ENCODE data around the gene PCCA.

Gene PCCA

DNA sequence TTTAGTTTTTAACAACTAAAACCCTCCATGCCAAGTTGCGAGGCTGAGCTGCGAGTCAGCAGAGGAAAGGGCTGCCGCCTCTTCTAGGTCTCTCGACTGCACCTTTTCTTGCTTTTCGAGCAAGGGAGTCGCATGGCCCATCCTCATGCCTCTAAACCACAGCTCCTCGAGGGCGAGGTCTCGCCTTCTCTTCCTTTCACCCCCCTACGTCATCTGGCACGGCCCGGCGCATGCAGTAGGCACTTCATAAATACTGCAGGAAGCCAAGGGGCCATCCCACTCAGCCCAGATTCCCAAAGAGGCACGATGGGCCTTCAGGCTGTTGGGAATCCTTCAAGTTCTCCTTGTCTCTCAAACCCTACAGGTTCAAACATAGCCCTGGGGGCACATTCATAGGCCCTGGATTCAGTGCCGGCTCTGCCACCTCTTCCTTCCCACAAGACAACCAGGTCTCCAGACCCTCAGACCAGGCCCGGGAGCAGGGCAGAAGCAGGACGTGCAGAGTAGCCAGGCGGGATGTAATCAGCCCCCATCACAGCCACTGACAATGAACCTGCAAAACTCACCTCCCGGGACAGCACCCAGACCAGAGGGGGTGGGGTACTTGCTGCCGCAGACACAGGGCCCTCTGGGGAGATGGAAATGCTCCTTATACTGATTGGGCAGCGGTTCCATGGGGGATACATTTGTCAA is 458.0 kb downstream of the PCCA start:
- Histone ChIP-seq H3K27ac (ENCODE audit: low read depth, low read length) (no peak overlapping the region), H3K79me2 (ENCODE audit: insufficient read depth, low read length) (no peaks in the 10 kb centered on the region), H4K20me1 (ENCODE audit: low read depth, low read length) (no peaks in the 10 kb centered on the region), H2AFZ (ENCODE audit: low read depth, low read length, severe bottlenecking) (no peak overlapping the region), H3K27me3 (ENCODE audit: low read length) (no peaks in the 10 kb centered on the region), H3K4me2 (ENCODE audit: low read depth, low read length, poor library complexity, severe bottlenecking) (no peak overlapping the region), H3K9ac (ENCODE audit: low read length) (no peak overlapping the region), H3K36me3 (ENCODE audit: low read length) (no peaks in the 10 kb centered on the region), H3K4me3 (ENCODE audit: insufficient read depth, low read length, poor library complexity, severe bottlenecking) (no peak overlapping the region), H3K9me3 (ENCODE audit: insufficient read depth, low read length) (no peaks in the 10 kb centered on the region), H3F3A (ENCODE audit: insufficient read depth) (no peaks in the 10 kb centered on the region), H3K9me2 (replicated peaks; ENCODE audit: insufficient read depth, low read length) (no peaks in the 10 kb centered on the region)
- TF ChIP-seq, protein P1, sequence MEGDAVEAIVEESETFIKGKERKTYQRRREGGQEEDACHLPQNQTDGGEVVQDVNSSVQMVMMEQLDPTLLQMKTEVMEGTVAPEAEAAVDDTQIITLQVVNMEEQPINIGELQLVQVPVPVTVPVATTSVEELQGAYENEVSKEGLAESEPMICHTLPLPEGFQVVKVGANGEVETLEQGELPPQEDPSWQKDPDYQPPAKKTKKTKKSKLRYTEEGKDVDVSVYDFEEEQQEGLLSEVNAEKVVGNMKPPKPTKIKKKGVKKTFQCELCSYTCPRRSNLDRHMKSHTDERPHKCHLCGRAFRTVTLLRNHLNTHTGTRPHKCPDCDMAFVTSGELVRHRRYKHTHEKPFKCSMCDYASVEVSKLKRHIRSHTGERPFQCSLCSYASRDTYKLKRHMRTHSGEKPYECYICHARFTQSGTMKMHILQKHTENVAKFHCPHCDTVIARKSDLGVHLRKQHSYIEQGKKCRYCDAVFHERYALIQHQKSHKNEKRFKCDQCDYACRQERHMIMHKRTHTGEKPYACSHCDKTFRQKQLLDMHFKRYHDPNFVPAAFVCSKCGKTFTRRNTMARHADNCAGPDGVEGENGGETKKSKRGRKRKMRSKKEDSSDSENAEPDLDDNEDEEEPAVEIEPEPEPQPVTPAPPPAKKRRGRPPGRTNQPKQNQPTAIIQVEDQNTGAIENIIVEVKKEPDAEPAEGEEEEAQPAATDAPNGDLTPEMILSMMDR (IDR thresholded peaks at IDR 0.05; ENCODE audit: insufficient read depth, low read length, poor library complexity, severe bottlenecking), result no peak
- no peak for TF ChIP-seq EZH2phosphoT487 (conservative IDR thresholded peaks at IDR 0.05; ENCODE audit: low read length)

DNA sequence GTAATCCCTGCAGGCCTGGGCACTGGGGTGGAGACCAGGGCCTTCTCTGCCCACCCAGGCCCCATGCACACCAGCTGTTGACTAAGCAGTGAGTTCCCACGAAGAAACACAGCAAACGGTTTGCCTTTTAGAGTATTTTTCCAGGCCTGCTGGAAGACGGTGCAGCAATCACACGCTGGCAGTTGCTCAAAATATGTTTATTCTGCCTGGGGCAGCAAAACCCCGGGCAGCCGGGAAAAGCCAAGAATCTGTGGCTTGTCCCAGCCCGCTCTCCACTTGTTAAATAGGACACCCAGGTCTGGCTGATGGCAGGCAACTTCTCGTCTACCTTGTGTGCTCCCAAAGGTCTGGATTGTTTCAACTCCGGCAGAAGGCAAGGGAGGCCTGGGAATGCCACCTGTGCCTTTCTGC is 458.9 kb downstream of the PCCA start:
- Histone ChIP-seq H3K9ac (ENCODE audit: low read length) (no peak overlapping the region), H3F3A (ENCODE audit: insufficient read depth) (no peaks in the 10 kb centered on the region), H3K27ac (ENCODE audit: low read depth, low read length) (no peak overlapping the region), H4K20me1 (ENCODE audit: low read depth, low read length) (no peaks in the 10 kb centered on the region), H3K9me3 (ENCODE audit: insufficient read depth, low read length) (no peaks in the 10 kb centered on the region), H3K36me3 (ENCODE audit: low read length) (no peaks in the 10 kb centered on the region), H3K27me3 (ENCODE audit: low read length) (no peaks in the 10 kb centered on the region), H3K79me2 (ENCODE audit: insufficient read depth, low read length) (no peaks in the 10 kb centered on the region), H2AFZ (ENCODE audit: low read depth, low read length, severe bottlenecking) (no peak overlapping the region), H3K9me2 (replicated peaks; ENCODE audit: insufficient read depth, low read length) (no peaks in the 10 kb centered on the region), H3K4me2 (ENCODE audit: low read depth, low read length, poor library complexity, severe bottlenecking) (no peak overlapping the region), H3K4me3 (ENCODE audit: insufficient read depth, low read length, poor library complexity, severe bottlenecking) (no peak overlapping the region)
- TF ChIP-seq, protein P1 (IDR thresholded peaks at IDR 0.05; ENCODE audit: insufficient read depth, low read length, poor library complexity, severe bottlenecking), result no peak
- TF ChIP-seq EZH2phosphoT487 (conservative IDR thresholded peaks at IDR 0.05; ENCODE audit: low read length), result no peak

DNA sequence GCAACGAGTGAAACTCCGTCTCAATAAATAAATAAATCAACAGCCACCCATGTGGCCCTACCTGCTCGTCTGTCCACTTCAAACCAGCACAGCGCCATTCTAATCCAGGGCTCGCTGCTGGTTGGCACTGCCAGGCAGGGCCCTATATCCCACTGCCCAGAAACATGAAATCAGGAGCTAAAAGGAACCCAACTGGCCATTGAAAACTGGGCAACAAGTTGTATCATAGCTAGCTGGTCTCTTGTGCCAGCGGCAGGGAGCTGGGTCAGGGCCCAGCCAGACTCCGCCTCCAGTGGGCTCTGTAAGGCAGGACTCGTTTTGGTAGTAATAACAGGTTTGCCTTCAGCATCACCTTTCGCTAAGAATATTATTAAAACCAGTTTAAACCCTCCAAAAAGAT is 460.4 kb downstream of the PCCA start:
- no peaks in the 10 kb centered on the region for H3K79me2 ChIP-seq (ENCODE audit: insufficient read depth, low read length)
- H3K36me3 ChIP-seq (ENCODE audit: low read length), result no peaks in the 10 kb centered on the region
- no peak overlapping the region for H3K4me2 ChIP-seq (ENCODE audit: low read depth, low read length, poor library complexity, severe bottlenecking)
- H3K27me3 ChIP-seq (ENCODE audit: low read length), result no peaks in the 10 kb centered on the region
- H4K20me1 ChIP-seq (ENCODE audit: low read depth, low read length), result no peaks in the 10 kb centered on the region
- H3F3A ChIP-seq (ENCODE audit: insufficient read depth), result no peaks in the 10 kb centered on the region
- H3K9me2 ChIP-seq (replicated peaks; ENCODE audit: insufficient read depth, low read length), result no peaks in the 10 kb centered on the region
- TF ChIP-seq, protein P1 (IDR thresholded peaks at IDR 0.05; ENCODE audit: insufficient read depth, low read length, poor library complexity, severe bottlenecking), result no peak
- TF ChIP-seq EZH2phosphoT487 (conservative IDR thresholded peaks at IDR 0.05; ENCODE audit: low read length), result no peak
- no peaks in the 10 kb centered on the region for H3K9me3 ChIP-seq (ENCODE audit: insufficient read depth, low read length)
- H3K27ac ChIP-seq (ENCODE audit: low read depth, low read length), result no peak overlapping the region
- H3K4me3 ChIP-seq (ENCODE audit: insufficient read depth, low read length, poor library complexity, severe bottlenecking), result no peak overlapping the region
- no peak overlapping the region for H3K9ac ChIP-seq (ENCODE audit: low read length)
- no peak overlapping the region for H2AFZ ChIP-seq (ENCODE audit: low read depth, low read length, severe bottlenecking)
